GM18873 (cell line): ENCODE results near the gene KCNJ12.

ENCODE experiments used
- ATAC-seq: cut with Tn5 transposase; IDR thresholded peaks from one replicate; pipeline ENCODE4 v1.9.1; 2021; ENCODE audit warnings: mild to moderate bottlenecking, moderate library complexity, moderate number of reproducible peaks; ENCODE audit not compliant: unreplicated experiment, low FRiP score

KCNJ12 gene

DNA sequence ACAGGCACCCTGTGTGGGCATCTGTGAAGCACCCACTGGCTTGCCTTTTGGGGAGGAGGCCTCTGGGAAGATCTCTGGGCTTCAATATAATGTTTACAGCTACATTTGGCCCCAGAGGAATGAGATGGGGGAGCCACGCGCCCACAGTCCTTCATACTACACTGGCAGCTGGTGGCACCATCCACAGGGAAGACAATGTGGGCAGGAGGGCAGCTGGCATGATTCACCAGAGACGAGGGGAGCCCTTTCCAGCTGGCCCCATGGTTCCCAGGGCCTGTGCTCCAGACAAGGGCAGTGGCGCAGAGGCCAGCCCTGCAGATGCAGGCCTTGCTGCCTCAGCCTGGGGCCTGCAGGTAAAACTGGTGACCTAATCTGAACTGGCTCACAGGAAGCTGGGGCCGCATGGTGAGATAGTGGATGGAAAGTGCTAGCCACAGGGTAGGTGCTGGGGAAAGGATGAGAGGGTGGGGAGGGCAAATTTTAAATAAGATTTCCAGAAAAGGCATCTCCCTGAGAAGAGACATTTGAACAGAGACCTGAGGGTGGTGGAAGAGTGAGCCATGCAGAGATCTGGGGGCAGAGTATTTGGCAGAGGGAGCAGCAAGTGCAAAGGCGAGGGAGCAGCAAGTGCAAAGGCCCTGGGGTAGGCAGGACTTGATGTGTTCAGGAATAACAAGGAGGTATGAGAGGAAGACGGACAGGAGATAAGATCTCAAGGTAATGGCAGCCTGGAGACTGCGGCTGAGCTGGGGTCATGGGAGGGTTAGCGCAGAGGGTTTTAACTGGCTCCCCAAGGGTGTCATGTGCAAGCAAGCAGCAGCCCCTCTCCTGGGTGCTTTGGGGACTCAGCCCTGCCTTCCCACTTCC lies 12.1 kb upstream of the KCNJ12 start:
- no peak for ATAC-seq

DNA sequence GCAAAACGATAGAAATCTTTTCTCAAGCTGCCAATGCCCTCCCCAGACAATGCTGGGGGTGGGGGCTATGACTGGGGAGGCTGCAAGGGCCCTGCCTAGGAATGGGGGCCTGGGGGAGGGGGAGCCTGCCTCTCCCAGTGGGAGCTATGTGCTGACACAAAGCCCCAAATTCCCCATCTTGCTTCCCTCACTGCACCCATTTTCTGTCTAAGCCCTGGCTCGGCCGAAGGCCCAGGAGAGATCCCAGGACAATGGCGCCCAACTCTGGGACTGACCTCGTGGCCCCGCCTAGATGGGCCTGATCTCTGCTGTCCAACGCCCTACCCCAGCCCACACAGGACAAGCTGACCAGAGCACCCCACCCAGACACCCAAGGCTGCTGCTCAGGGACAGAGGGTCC lies 11.1 kb upstream of the KCNJ12 start:
- ATAC-seq = no peak

DNA sequence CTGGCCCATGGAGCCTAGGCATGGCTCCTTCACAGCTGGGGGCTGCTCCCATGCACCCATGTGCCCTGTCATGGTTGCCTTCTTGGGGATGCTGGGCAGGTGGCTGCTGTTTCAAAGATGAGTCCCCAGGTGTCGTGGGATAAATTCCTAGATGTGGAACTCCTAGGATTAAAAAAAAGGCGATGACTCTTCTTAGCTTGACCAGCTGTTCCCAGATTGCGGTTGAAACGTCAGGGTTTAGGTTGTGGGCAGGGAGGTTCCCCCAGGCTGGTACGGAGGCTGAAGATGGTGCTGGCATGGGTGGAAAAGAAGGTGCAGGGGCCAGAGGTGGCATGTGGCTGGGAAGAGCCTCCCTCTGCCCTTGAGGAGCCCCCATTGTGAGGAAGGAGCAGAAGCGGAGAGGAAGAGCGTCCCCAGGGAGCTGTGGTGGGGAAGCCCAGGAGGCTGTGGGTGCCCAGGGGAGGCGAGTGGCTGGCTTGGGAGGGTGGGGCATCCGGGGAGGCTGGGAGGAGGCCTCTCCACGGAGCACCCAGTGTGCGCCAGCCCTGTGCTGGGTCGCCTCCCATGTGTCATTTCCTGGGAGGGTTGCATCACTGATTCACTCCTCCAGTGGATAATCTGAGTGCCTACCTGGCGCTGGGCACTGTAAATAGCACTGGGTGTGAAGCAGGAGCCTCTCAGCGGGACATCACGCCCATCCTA lies 7.5 kb upstream of the KCNJ12 start:
- ATAC-seq = no peak

- no peak for ATAC-seq
These were observed 6.8 kb upstream of the KCNJ12 start for GRCh38 chr17:21369395-21369794.

DNA sequence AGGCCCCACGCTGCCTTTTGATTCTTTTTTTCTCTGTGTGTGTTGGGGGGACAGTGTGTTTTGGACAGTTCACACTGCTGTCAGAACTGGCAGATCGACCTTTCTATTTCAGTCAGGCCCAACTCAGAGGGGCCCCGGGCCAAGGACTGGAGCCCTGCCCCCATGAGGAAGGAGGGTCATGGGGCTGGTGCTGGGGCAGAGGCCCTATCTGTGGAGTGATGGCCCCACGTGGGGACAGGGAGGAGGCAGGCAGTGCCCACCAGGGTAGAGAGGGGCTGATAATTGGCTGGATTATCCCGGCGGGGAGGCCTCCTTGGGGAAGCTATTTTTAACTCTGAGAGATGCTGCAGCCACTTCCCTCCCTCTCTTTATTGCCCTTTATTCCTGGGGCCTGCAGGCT lies 5.7 kb upstream of the KCNJ12 start:
- no peak for ATAC-seq

- ATAC-seq = no peak
These were observed 4.6 kb upstream of the KCNJ12 start for GRCh38 chr17:21371511-21372081.

DNA sequence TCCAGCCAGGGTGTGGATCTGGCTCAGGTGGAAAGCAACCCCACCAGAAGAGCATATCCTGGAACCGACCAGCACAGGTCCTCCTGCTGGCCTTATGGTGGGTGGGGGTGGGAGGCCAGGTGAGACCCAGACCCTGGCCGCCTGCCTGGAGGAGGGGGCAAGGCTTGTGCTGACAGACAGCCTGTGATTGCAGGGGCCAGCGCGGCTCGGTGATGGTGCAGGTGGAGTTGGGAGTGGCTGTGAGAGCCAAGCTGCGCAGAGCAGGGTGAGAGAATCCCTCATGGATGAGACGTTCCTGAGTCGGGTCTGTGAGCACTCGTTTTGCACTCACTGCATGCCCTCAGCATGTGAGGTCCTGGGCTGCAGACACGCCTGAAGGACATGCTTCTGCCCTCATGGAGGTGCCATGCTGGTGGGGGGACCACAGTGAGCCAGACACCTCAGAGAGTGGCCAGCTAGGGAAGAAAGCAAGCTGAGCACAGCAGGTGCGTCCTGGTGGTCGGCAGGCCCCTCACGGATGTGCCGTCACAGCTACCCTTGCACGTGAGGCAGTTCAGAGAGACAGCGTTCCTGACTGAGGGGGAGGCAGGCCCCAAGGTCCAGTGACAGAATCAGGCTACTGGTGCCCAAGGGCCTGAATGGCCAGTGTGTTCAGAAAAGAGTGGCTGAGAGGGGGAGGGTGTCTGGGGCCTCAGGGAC lies 3.8 kb upstream of the KCNJ12 start:
- no peak for ATAC-seq

GRCh38 chr17:21373036-21373435 lies 3.1 kb upstream of the KCNJ12 start:
- ATAC-seq = no peak

- ATAC-seq = no peak
These were observed 2.3 kb upstream of the KCNJ12 start for GRCh38 chr17:21373696-21374440.

- ATAC-seq = no peak
These were observed 1.6 kb upstream of the KCNJ12 start for GRCh38 chr17:21374441-21375161.

DNA sequence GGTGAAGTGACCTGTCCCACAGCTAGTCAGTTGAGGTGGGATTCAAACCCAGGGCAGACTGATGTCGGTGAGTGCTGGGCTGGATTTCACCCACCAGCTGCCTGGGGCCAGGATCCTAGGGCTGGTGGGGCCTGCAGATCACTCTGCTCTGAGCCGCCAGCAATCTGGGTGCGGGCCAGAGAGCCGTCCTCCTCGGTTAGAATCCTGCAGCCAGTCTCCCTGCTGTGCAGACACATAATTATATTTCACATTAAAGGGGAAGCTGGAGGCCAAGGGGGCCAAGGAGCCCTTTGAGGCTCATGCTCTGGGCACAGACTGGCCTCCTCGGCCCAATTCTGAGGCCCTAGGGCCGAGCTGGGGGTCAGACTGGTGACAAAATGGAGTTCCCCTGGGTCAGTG lies 996 bp upstream of the KCNJ12 start:
- no peak for ATAC-seq

DNA sequence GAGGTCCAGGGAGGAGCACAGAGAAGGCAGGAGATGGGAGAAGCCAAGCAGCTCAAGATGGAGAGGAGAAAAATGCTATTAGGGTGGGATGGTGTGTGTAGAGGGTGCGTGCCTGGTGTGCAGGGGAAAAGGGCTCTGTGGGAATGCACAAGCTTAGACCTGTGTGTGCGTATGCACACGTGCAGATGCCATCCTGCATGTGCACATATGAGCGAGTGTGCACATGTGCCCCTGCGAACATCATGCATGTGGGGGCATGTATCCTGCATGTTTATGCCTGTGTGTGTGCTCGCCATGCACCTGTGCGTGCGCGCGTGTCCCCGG lies 438 bp upstream of the KCNJ12 start:
- ATAC-seq = no peak

DNA sequence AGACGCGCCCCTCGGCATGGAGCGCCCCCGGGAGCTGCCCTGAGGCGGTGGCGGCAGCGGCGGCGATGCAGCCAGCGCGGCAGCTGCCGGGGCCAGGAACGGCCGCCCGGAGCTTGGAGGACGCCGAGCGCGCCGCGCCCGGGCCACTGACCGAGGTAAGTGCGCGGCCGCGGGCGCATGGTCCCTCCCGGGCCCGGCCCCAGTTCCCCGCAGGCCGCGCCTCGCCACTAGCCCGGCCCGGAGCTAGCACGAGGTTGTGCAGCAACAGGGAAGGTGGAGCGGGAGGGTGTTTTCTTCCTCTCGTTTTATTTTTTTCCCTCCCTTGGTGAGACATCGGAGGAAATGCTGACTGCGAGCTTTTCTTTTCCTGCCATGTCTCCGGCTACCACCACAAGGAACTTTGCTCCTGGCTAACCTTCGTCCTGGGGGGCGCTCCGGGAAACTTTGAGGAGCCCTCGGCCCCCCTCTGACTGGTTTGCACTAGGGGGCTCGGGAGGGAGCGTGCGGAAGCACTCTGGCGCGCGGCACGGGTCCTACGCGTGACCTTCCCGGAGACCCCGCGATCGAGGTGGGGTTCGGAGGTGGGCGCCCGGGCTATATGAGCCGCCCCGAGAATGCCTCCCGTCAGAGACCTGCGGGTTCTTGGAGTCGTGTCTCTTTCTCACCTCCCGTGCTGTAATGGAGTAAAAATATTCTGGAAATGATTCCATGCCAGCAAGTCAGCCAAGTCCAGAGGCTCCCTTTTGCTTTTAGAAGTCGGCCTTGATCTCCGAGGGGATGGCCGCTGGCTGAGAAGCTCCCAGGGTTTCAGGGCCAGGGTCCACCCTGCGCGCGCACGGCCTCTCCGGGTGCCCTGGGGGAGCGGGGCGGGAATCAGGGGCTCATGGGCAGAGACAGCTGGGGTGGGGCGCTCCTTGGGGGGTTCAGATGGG lies 868 bp downstream of the KCNJ12 start:
- ATAC-seq = no peak

GRCh38 chr17:21377705-21378396 lies 1.7 kb downstream of the KCNJ12 start:
- no peak for ATAC-seq

GRCh38 chr17:21378553-21378952 lies 2.4 kb downstream of the KCNJ12 start:
- no peak for ATAC-seq

- no peak for ATAC-seq
These were observed 3.0 kb downstream of the KCNJ12 start for GRCh38 chr17:21379080-21379711.

GRCh38 chr17:21380659-21381058 lies 4.5 kb downstream of the KCNJ12 start:
- ATAC-seq = no peak
